ENCODE measurements around the gene SLCO4A1.

SLCO4A1 gene

DNA sequence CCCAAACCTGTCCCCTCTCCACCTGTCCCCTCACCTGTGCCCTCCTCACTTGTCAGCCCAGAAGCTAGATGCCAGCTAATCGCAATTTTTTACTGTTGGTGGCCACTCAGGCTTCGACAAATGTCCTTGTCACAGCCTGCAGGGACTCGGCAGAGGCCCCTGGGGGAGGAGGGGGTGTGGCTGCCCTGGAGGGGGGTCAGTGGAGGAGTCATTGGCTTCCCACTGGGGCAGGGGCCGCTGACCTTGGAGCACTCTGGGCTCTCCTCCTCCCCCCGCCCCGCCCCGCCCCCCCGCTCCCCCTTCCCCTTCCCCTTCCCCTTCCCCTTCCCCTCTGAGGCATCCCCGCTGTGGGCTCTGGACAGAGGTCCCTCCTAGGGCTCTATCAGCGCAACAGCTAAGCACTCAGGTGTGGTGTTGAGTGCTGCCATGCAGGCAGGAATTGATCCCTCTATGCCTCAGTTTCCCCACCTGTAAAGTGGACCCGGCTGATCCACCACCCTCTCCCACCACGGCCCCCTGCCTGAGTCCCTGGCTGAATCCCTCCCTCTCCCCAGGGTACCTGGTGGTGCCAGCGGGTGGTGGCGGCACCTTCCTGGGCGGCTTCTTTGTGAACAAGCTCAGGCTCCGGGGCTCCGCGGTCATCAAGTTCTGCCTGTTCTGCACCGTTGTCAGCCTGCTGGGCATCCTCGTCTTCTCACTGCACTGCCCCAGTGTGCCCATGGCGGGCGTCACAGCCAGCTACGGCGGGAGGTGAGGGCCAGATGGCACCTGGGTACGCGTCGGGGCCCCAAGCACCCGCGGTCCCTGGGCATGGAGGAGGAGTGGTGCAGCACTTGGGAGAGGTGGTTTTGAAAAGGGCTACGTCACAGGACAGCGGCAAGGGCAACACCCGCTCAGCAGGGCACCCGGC, 23.8 kb downstream of the SLCO4A1 start:
- no peak overlapping the region for H3K4ac ChIP-seq (ENCODE audit: low read depth, low read length)
- no peak overlapping the region for H4K12ac ChIP-seq (ENCODE audit: low read depth, low read length)
- H3K9ac ChIP-seq (ENCODE audit: low read length), result no peak overlapping the region
- H3K9me3 ChIP-seq (ENCODE audit: insufficient read depth, low read depth, low read length), result no peaks in the 10 kb centered on the region
- no peak overlapping the region for H3K14ac ChIP-seq (ENCODE audit: low read length)
- H3K23ac ChIP-seq (ENCODE audit: low read length), result no peak overlapping the region
- no peaks in the 10 kb centered on the region for H3K4me1 ChIP-seq (ENCODE audit: control insufficient read depth in 1 of 2, insufficient read depth in 2 of 2, low read length in 2 of 2)
- no peak overlapping the region for H2BK5ac ChIP-seq (ENCODE audit: low read depth, low read length, poor library complexity)
- H3K4me3 ChIP-seq (ENCODE audit: low read depth, low read length), result no peak overlapping the region
- no peaks in the 10 kb centered on the region for H3K79me2 ChIP-seq (ENCODE audit: control insufficient read depth, insufficient read depth, low read length, poor library complexity)
- no peak for DNase-seq
- no peak overlapping the region for H4K8ac ChIP-seq (ENCODE audit: low read depth, low read length)
- H3K4me2 ChIP-seq (ENCODE audit: low read length), result no peak overlapping the region
- no peaks in the 10 kb centered on the region for H3K79me1 ChIP-seq (ENCODE audit: low read length)
- H2BK12ac ChIP-seq (ENCODE audit: low read length), result no peak overlapping the region
- H3K27me3 ChIP-seq (ENCODE audit: insufficient read depth, low read length), result no peaks in the 10 kb centered on the region
- H3K36me3 ChIP-seq (ENCODE audit: control insufficient read depth in 1 of 2, insufficient read depth in 2 of 2, low read length in 2 of 2), result no peaks in the 10 kb centered on the region
- no peak overlapping the region for H4K91ac ChIP-seq (ENCODE audit: low read depth, low read length)
- WGBS (ENCODE audit: extremely low coverage, insufficient coverage, insufficient read length), result no CpG with 5 or more reads among the region's 33 CpGs
- H2AK5ac ChIP-seq (ENCODE audit: low read length), result no peak overlapping the region
- H2AFZ ChIP-seq (ENCODE audit: insufficient read depth, low read length, poor library complexity), result no peak overlapping the region
- H3K27ac ChIP-seq (ENCODE audit: low read depth, low read length), result no peak overlapping the region
- H3K18ac ChIP-seq (ENCODE audit: low read length), result no peak overlapping the region
- no peak overlapping the region for H2BK120ac ChIP-seq (ENCODE audit: insufficient read depth, low read length, poor library complexity)

- Histone ChIP-seq H2AK5ac (ENCODE audit: low read length) (no peak overlapping the region), H3K9me3 (ENCODE audit: insufficient read depth, low read depth, low read length) (no peaks in the 10 kb centered on the region), H3K4me2 (ENCODE audit: low read length) (no peak overlapping the region), H4K12ac (ENCODE audit: low read depth, low read length) (no peak overlapping the region), H2BK5ac (ENCODE audit: low read depth, low read length, poor library complexity) (no peak overlapping the region), H3K9ac (ENCODE audit: low read length) (no peak overlapping the region), H4K91ac (ENCODE audit: low read depth, low read length) (no peak overlapping the region), H3K4me1 (ENCODE audit: control insufficient read depth in 1 of 2, insufficient read depth in 2 of 2, low read length in 2 of 2) (no peaks in the 10 kb centered on the region), H2BK12ac (ENCODE audit: low read length) (no peak overlapping the region), H2AFZ (ENCODE audit: insufficient read depth, low read length, poor library complexity) (no peak overlapping the region), H3K36me3 (ENCODE audit: control insufficient read depth in 1 of 2, insufficient read depth in 2 of 2, low read length in 2 of 2) (no peaks in the 10 kb centered on the region), H3K23ac (ENCODE audit: low read length) (no peak overlapping the region), H3K18ac (ENCODE audit: low read length) (no peak overlapping the region), H3K79me1 (ENCODE audit: low read length) (no peaks in the 10 kb centered on the region), H3K79me2 (ENCODE audit: control insufficient read depth, insufficient read depth, low read length, poor library complexity) (no peaks in the 10 kb centered on the region), H2BK120ac (ENCODE audit: insufficient read depth, low read length, poor library complexity) (no peak overlapping the region), H4K8ac (ENCODE audit: low read depth, low read length) (no peak overlapping the region), H3K27ac (ENCODE audit: low read depth, low read length) (no peak overlapping the region), H3K4me3 (ENCODE audit: low read depth, low read length) (no peak overlapping the region), H3K27me3 (ENCODE audit: insufficient read depth, low read length) (no peaks in the 10 kb centered on the region), H3K4ac (ENCODE audit: low read depth, low read length) (no peak overlapping the region), H3K14ac (ENCODE audit: low read length) (no peak overlapping the region)
- no CpG with 5 or more reads among the region's 27 CpGs for WGBS (ENCODE audit: extremely low coverage, insufficient coverage, insufficient read length)
- DNase-seq, result peak; percentile 55 to 76
These were observed 24.6 kb downstream of the SLCO4A1 start for GRCh38 chr20:62666736-62667529.

- Histone ChIP-seq H3K4me1 (ENCODE audit: control insufficient read depth in 1 of 2, insufficient read depth in 2 of 2, low read length in 2 of 2) (no peaks in the 10 kb centered on the region), H3K9ac (ENCODE audit: low read length) (no peak overlapping the region), H3K18ac (ENCODE audit: low read length) (no peak overlapping the region), H3K36me3 (ENCODE audit: control insufficient read depth in 1 of 2, insufficient read depth in 2 of 2, low read length in 2 of 2) (no peaks in the 10 kb centered on the region), H3K27me3 (ENCODE audit: insufficient read depth, low read length) (no peaks in the 10 kb centered on the region), H2AFZ (ENCODE audit: insufficient read depth, low read length, poor library complexity) (no peak overlapping the region), H2BK5ac (ENCODE audit: low read depth, low read length, poor library complexity) (no peak overlapping the region), H4K91ac (ENCODE audit: low read depth, low read length) (no peak overlapping the region), H3K4me2 (ENCODE audit: low read length) (no peak overlapping the region), H3K79me2 (ENCODE audit: control insufficient read depth, insufficient read depth, low read length, poor library complexity) (no peaks in the 10 kb centered on the region), H3K79me1 (ENCODE audit: low read length) (no peaks in the 10 kb centered on the region), H2BK12ac (ENCODE audit: low read length) (no peak overlapping the region), H4K8ac (ENCODE audit: low read depth, low read length) (no peak overlapping the region), H3K9me3 (ENCODE audit: insufficient read depth, low read depth, low read length) (no peaks in the 10 kb centered on the region), H3K27ac (ENCODE audit: low read depth, low read length) (no peak overlapping the region), H2AK5ac (ENCODE audit: low read length) (no peak overlapping the region), H3K4ac (ENCODE audit: low read depth, low read length) (no peak overlapping the region), H4K12ac (ENCODE audit: low read depth, low read length) (no peak overlapping the region), H3K4me3 (ENCODE audit: low read depth, low read length) (no peak overlapping the region), H2BK120ac (ENCODE audit: insufficient read depth, low read length, poor library complexity) (no peak overlapping the region), H3K23ac (ENCODE audit: low read length) (no peak overlapping the region), H3K14ac (ENCODE audit: low read length) (no peak overlapping the region)
- DNase-seq, result no peak
- no CpG with 5 or more reads among the region's 30 CpGs for WGBS (ENCODE audit: extremely low coverage, insufficient coverage, insufficient read length)
These were observed 25.5 kb downstream of the SLCO4A1 start for GRCh38 chr20:62667530-62668440.

GRCh38 chr20:62668441-62669027, 26.2 kb downstream of the SLCO4A1 start:
- H3K27me3 ChIP-seq (ENCODE audit: insufficient read depth, low read length), result no peaks in the 10 kb centered on the region
- H4K8ac ChIP-seq (ENCODE audit: low read depth, low read length), result no peak overlapping the region
- no peaks in the 10 kb centered on the region for H3K4me1 ChIP-seq (ENCODE audit: control insufficient read depth in 1 of 2, insufficient read depth in 2 of 2, low read length in 2 of 2)
- H3K79me2 ChIP-seq (ENCODE audit: control insufficient read depth, insufficient read depth, low read length, poor library complexity), result no peaks in the 10 kb centered on the region
- H3K9me3 ChIP-seq (ENCODE audit: insufficient read depth, low read depth, low read length), result no peaks in the 10 kb centered on the region
- H3K79me1 ChIP-seq (ENCODE audit: low read length), result no peaks in the 10 kb centered on the region
- H3K4me3 ChIP-seq (ENCODE audit: low read depth, low read length), result no peak overlapping the region
- no peak overlapping the region for H3K4me2 ChIP-seq (ENCODE audit: low read length)
- no peak overlapping the region for H4K91ac ChIP-seq (ENCODE audit: low read depth, low read length)
- H2AFZ ChIP-seq (ENCODE audit: insufficient read depth, low read length, poor library complexity), result no peak overlapping the region
- H3K27ac ChIP-seq (ENCODE audit: low read depth, low read length), result no peak overlapping the region
- no peak overlapping the region for H3K18ac ChIP-seq (ENCODE audit: low read length)
- no peaks in the 10 kb centered on the region for H3K36me3 ChIP-seq (ENCODE audit: control insufficient read depth in 1 of 2, insufficient read depth in 2 of 2, low read length in 2 of 2)
- H3K9ac ChIP-seq (ENCODE audit: low read length), result no peak overlapping the region
- DNase-seq, result peak; percentile 56 to 79
- no peak overlapping the region for H2BK5ac ChIP-seq (ENCODE audit: low read depth, low read length, poor library complexity)
- no peak overlapping the region for H3K23ac ChIP-seq (ENCODE audit: low read length)
- no peak overlapping the region for H2AK5ac ChIP-seq (ENCODE audit: low read length)
- H2BK120ac ChIP-seq (ENCODE audit: insufficient read depth, low read length, poor library complexity), result no peak overlapping the region
- H3K14ac ChIP-seq (ENCODE audit: low read length), result no peak overlapping the region
- H4K12ac ChIP-seq (ENCODE audit: low read depth, low read length), result no peak overlapping the region
- H3K4ac ChIP-seq (ENCODE audit: low read depth, low read length), result no peak overlapping the region
- H2BK12ac ChIP-seq (ENCODE audit: low read length), result no peak overlapping the region
- WGBS (ENCODE audit: extremely low coverage, insufficient coverage, insufficient read length), result no CpG with 5 or more reads among the region's 13 CpGs

All from trophoblast cell (in vitro differentiated cells and primary cell).